Measurements from ENCODE around the gene HEATR5A. TPM values are rescaled to one million over a fixed set of nuclear protein-coding genes. Genes with fewer than 3 reads are reported as not detected.

Gene HEATR5A
- total and polyA plus RNA-seq, 12 donors = 17.0 to 65.0 (median 46.2) TPM

GRCh38 chr14:31275731-31276130 lies 144.6 kb downstream of the HEATR5A start:
- intact Hi-C loops (cut with DNase I) = no loop called here
- DNase-seq (no peak), ATAC-seq (no peak)
- Histone ChIP-seq H3K27ac (no peak overlapping the region), H3K4me1 (peaks cover 0 to 12% (median 0%) of the 10 kb centered on the region in 9 donors), H3K36me3 (no peaks in the 10 kb centered on the region), H3K27me3 (no peaks in the 10 kb centered on the region), H3K9me3 (peaks cover 0 to 34% (median 5%) of the 10 kb centered on the region in 11 donors), H3K4me3 (no peak overlapping the region)
- TF ChIP-seq CTCF (IDR thresholded peaks at IDR 0.05) = no peak

- no peak for DNase-seq
- ATAC-seq = no peak
- Histone ChIP-seq H3K36me3 (no peaks in the 10 kb centered on the region), H3K4me3 (no peak overlapping the region), H3K27ac (no peak overlapping the region), H3K4me1 (peaks cover 0 to 12% (median 0%) of the 10 kb centered on the region in 9 donors), H3K9me3 (peaks cover 0 to 29% (median 3%) of the 10 kb centered on the region in 11 donors), H3K27me3 (no peaks in the 10 kb centered on the region)
- 87 to 89% methylated on average over 8 of the region's 8 CpGs for WGBS, 2 donors
- intact Hi-C loops (cut with DNase I) = no loop called here
- TF ChIP-seq CTCF (IDR thresholded peaks at IDR 0.05) = no peak
Measured at GRCh38 chr14:31271648-31272047, 148.7 kb downstream of the HEATR5A start.

- H3K27ac ChIP-seq = no peak overlapping the region
- ATAC-seq = no peak
- 73 to 75% methylated on average over 4 of the region's 4 CpGs for WGBS, 2 donors
Measured at GRCh38 chr14:31270196-31270772, 150.1 kb downstream of the HEATR5A start.

GRCh38 chr14:31269634-31270195 lies 150.6 kb downstream of the HEATR5A start:
- intact Hi-C loops (cut with DNase I) = no loop called here
- WGBS, 2 donors = 77 to 88% methylated on average over 3 of the region's 3 CpGs
- no peak for ATAC-seq

More at GRCh38 chr14:31270196-31270772, 150.1 kb downstream of the HEATR5A start:
- peaks cover 0 to 17% (median under 1%) of the 10 kb centered on the region in 11 donors for H3K9me3 ChIP-seq
- no peak for DNase-seq
- H3K27me3 ChIP-seq = no peaks in the 10 kb centered on the region
- peaks cover 0 to 12% (median 0%) of the 10 kb centered on the region in 9 donors for H3K4me1 ChIP-seq
- H3K36me3 ChIP-seq = no peaks in the 10 kb centered on the region
- no peak overlapping the region for H3K4me3 ChIP-seq
- peak in 2 of 9 donors; percentile 15 to 47 for TF ChIP-seq CTCF (IDR thresholded peaks at IDR 0.05)
- intact Hi-C loops (cut with DNase I) = no loop called here

More at GRCh38 chr14:31269634-31270195, 150.6 kb downstream of the HEATR5A start:
- no peak for DNase-seq
- H3K4me1 ChIP-seq = peaks cover 0 to 12% (median 0%) of the 10 kb centered on the region in 9 donors
- H3K27me3 ChIP-seq = no peaks in the 10 kb centered on the region
- H3K36me3 ChIP-seq = no peaks in the 10 kb centered on the region
- no peak overlapping the region for H3K4me3 ChIP-seq
- no peak overlapping the region for H3K27ac ChIP-seq
- peaks cover 0 to 13% (median 0%) of the 10 kb centered on the region in 11 donors for H3K9me3 ChIP-seq
- TF ChIP-seq CTCF (IDR thresholded peaks at IDR 0.05) = no peak

Measured in heart right ventricle (tissue), 16 donors.